MCF 10A (cell line): ENCODE results near the gene BPIFB6. TPM values are rescaled to one million over a fixed set of nuclear protein-coding genes. Genes with fewer than 3 reads are reported as not detected.

Source experiments
- BruUV-seq: library from RNA; stranded (reverse); fragments of 400-500 nt; replicated peaks from 2 replicates; lab custom pipeline; 2021; lab: Mats Ljungman, UMichigan
- CTCF ChIA-PET: fragments of 300-600 bp; sonication (Branson Sonifier 250); formaldehyde crosslinking; extraction: SDS; loops from one replicate; lab custom pipeline; 2021; ENCODE audit warnings: antibody characterized with exemption, inconsistent platforms; lab: Yijun Ruan, JAX
- POLR2A ChIA-PET: fragments of 300-600, 350-650 bp; sonication (Branson Sonifier 250); formaldehyde crosslinking; extraction: SDS; loops from one replicate; lab custom pipeline; 2020; ENCODE audit warnings: antibody characterized with exemption, inconsistent platforms; lab: Yijun Ruan, JAX
- DNase-seq: peaks from one replicate; pipeline ENCODE4 v3.0.0-alpha.2; 2018; ENCODE audit not compliant: unreplicated experiment
- H3K27ac Mint-ChIP-seq: one replicate; pipeline ENCODE4 v1.8.0; 2022; ENCODE audit warnings: mild to moderate bottlenecking, low read depth, mixed read lengths; ENCODE audit not compliant: unreplicated experiment
- H3K27me3 Mint-ChIP-seq: one replicate; pipeline ENCODE4 v1.8.0; 2022; ENCODE audit warnings: mixed read lengths; ENCODE audit not compliant: insufficient read depth, unreplicated experiment
- H3K36me3 Mint-ChIP-seq: one replicate; pipeline ENCODE4 v1.8.0; 2022; ENCODE audit warnings: mild to moderate bottlenecking, moderate library complexity, mixed read lengths; ENCODE audit not compliant: insufficient read depth, unreplicated experiment
- H3K4me1 Mint-ChIP-seq: one replicate; pipeline ENCODE4 v1.8.0; 2022; ENCODE audit warnings: mixed read lengths; ENCODE audit not compliant: insufficient read depth, unreplicated experiment
- H3K4me3 Mint-ChIP-seq: one replicate; pipeline ENCODE4 v1.8.0; 2022; ENCODE audit warnings: mild to moderate bottlenecking, moderate library complexity, mixed read lengths; ENCODE audit not compliant: unreplicated experiment
- H3K9me3 Mint-ChIP-seq: one replicate; pipeline ENCODE4 v1.8.0; 2022; ENCODE audit warnings: mixed read lengths; ENCODE audit not compliant: unreplicated experiment
- CTCF ChIP-seq: fragments of 200-600 bp; IDR thresholded peaks from one replicate; pipeline ENCODE4 v1.8.0; 2022; ENCODE audit warnings: antibody characterized with exemption, mild to moderate bottlenecking; ENCODE audit not compliant: unreplicated experiment
- intact Hi-C: fragments of 100-400 bp; cut with micrococcal nuclease; formaldehyde crosslinking; loops from 2 replicates; pipeline ENCODE4 v1.14.1; 2022
- total RNA-seq: library from RNA; stranded (reverse); gene quantifications from 2 replicates; pipeline ENCODE4 v1.2.3, GENCODE V29; 2022

Gene BPIFB6
- total RNA-seq, 1 experiment from 2014 or later, result not detected

GRCh38 chr20:33009214-33010132 lies 22.0 kb upstream of the BPIFB6 start:
- CTCF ChIA-PET, result no interaction called here
- no peak overlapping the region for H3K4me3 Mint-ChIP-seq
- intact Hi-C loops, result no loop called here
- DNase-seq, result no peak
- H3K36me3 Mint-ChIP-seq, result no peaks in the 10 kb centered on the region
- BruUV-seq, result no TSS peak
- H3K27ac Mint-ChIP-seq, result no peak overlapping the region
- H3K27me3 Mint-ChIP-seq, result peaks cover 60% of the 10 kb centered on the region
- TF ChIP-seq CTCF, result no peak
- H3K9me3 Mint-ChIP-seq, result peaks cover 8% of the 10 kb centered on the region
- H3K4me1 Mint-ChIP-seq, result no peaks in the 10 kb centered on the region
- POLR2A ChIA-PET, result no interaction called here

- no peak for TF ChIP-seq CTCF
- Mint-ChIP-seq H3K4me1 (no peaks in the 10 kb centered on the region), H3K36me3 (no peaks in the 10 kb centered on the region), H3K27me3 (peaks cover 67% of the 10 kb centered on the region), H3K4me3 (no peak overlapping the region), H3K9me3 (peaks cover 5% of the 10 kb centered on the region), H3K27ac (no peak overlapping the region)
- intact Hi-C loops, result no loop called here
- no TSS peak for BruUV-seq
- ChIA-PET CTCF (no interaction called here), POLR2A (interaction anchor here (0.6 kb wide), 1 partner anchor 115 kb away, joined by 3 read pairs; no protein-coding TSS in a partner anchor)
- no peak for DNase-seq
Observed at GRCh38 chr20:33010133-33010504, 21.3 kb upstream of the BPIFB6 start.

GRCh38 chr20:33010674-33011449 lies 20.6 kb upstream of the BPIFB6 start:
- no TSS peak for BruUV-seq
- no peak for DNase-seq
- H3K27me3 Mint-ChIP-seq, result peaks cover 74% of the 10 kb centered on the region
- no peaks in the 10 kb centered on the region for H3K36me3 Mint-ChIP-seq
- H3K27ac Mint-ChIP-seq, result no peak overlapping the region
- H3K4me3 Mint-ChIP-seq, result no peak overlapping the region
- no peaks in the 10 kb centered on the region for H3K9me3 Mint-ChIP-seq
- no peaks in the 10 kb centered on the region for H3K4me1 Mint-ChIP-seq
- no peak for TF ChIP-seq CTCF
- ChIA-PET POLR2A (interaction anchor here (0.6 kb wide), 1 partner anchor 114 kb away, joined by 3 read pairs; no protein-coding TSS in a partner anchor), CTCF (no interaction called here)
- intact Hi-C loops, result no loop called here
